ENCODE measurements around the gene NUDCD3.
"Not testable (repeated sequence)": the region's sequence is repeated elsewhere in the genome, so short reads cannot be mapped to it uniquely, and the experiment has no call there.

The NUDCD3 gene

DNA sequence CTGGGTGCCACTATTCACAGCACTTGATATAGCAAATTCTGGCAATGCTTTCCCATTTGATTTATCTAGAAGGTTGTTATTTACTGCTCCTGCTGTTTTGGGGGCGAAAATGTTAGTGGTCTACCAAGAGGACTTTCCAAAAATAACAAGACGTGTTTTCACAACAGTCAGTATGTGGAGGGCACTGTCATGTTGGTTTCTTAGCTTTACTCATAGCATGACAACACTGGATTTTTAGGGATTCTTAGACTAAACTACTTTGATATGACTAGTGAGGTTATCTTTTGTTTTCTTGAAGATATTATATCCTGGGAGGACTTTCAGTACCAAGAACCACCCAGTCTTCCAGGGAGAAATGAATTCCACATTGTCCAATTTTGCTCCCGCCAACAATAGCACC, 49.4 kb downstream of the NUDCD3 start:
- DNase-seq, result no peak

DNA sequence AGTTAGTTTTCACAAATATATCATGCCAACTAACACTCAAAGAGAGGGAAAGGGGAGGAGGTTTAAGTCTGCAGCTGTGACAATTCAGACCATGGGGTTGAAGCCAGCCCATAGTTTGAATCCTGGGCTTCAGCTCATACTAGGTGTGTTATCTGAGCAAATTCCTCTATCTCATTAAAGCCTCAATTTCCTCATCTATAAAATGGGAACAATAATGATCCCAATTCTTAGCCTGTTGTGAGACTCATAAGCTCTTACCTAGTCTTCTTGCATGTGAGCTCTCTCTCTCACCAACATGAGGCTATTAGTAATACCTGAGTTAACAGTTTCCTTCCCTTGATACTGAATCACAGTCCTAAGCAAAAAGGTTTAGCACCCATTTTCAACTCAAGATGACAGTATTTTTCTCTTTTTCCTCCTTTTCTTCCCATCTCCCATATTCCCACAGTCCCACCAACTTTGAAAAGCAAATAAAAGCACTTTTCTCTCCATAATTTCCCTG, 49.8 kb downstream of the NUDCD3 start:
- DNase-seq, result no peak

DNA sequence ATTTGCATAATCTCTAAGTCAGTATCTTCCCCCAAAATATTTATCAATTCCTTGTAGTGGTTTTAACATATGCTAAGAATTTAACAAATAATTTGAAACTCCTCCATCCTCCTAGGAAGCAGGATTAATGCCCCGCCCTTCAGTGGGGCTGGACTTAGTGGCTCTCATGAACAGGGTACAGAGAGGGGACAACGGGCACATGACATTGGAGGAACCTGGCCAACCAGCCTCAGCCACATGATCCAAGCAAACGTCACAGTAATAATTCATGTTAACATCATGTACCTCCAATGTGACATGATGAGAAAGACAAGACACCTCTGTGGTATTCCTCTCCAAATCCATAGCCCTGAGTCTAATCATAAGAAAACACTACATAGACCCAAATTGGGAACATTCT, 50.5 kb downstream of the NUDCD3 start:
- DNase-seq, result no peak

GRCh38 chr7:44438816-44439215, 51.6 kb downstream of the NUDCD3 start:
- DNase-seq, result no peak

- no peak for DNase-seq
Observed at GRCh38 chr7:44434201-44434600, 56.3 kb downstream of the NUDCD3 start.

DNA sequence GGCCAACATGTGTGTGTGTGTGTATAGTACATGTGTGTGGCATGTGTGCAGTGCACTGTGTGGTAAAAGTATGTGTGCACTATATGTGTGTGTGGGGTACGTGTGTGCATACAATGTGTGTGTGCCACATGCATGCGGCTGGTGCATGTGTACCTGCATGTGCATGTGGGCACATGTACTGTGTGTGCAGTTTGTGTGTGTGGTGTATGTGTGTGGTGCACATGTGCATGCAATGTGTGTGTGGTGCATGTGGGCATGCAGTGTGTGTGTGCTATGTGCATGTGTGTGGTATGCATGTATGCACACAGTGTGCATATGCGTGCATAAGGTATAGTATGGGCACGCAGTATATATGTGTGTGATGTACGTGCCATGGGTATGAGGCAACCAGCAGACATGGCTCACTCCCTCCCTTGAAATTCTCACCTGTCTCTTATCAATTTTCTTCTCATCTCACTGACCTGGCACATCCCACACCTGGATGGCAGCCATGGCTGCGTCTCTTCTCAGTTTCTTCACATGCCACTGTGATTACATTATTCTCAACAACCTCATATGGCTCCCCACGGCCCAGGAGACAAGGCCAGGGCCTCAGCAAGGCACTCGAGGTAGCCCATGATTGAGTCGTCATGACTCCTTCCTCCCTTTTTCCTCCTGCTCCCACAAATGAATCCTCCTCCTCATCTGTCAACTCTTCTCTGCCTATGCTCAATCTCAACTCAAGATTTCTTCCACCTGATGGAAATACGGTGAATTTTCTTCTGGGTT, 57.0 kb downstream of the NUDCD3 start:
- DNase-seq, result no peak

GRCh38 chr7:44432381-44432977, 58.0 kb downstream of the NUDCD3 start:
- DNase-seq, result no peak

GRCh38 chr7:44431091-44431608, 59.3 kb downstream of the NUDCD3 start:
- DNase-seq, result no peak

DNA sequence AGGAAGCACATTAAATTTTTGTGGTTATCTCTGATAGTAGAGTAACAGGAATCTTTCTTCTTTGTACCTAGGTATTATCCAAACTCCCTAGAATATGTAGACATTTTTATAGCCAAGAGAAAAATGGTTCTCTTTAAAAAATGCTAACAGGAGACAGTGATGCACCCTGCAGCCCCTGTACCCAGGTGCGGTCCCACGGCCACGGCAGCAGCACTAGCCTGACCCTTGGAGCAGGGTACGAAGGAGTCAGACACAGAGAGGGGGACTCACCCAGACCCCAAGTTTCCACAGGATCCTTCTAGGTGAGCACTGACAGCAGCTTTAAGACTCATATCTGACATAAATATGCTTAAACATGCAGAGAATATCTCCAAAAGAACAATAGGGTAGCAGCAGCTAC, 60.4 kb downstream of the NUDCD3 start:
- DNase-seq, result no peak

DNA sequence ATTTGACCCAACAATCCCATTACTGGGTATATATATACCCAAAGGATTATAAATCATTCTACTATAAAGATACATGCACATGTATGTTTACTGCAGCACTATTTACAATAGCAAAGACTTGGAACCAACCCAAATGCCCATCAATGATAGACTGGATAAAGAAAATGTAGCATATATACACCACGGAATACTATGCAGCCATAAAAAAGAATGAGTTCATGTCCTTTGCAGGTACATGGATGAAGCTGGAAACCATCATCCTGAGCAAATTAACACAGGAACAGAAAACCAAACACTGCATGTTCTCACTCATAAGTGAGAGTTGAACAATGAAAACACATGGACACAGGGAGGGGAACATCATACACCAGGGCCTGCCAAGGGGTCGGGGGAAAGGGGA, 65.7 kb downstream of the NUDCD3 start:
- DNase-seq, result not testable (repeated sequence)

DNA sequence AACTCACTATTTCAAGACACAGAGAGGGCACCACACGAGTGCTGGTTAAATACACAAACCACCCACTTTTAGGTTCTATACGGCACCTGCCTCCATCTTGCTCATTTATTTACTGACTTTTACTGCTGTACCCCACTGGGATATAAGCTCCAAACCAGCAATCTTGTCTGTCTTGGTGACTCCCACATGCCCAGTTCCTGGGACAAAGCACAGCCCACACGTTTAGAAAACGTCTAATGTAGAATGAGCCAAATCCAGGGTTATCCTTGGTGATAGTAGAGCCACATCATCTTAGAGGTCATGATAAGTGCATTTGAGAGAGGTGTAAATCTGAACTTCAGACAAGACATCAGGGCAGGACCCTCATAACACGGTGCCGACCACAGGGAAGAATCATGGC, 73.5 kb downstream of the NUDCD3 start:
- no peak for DNase-seq

DNA sequence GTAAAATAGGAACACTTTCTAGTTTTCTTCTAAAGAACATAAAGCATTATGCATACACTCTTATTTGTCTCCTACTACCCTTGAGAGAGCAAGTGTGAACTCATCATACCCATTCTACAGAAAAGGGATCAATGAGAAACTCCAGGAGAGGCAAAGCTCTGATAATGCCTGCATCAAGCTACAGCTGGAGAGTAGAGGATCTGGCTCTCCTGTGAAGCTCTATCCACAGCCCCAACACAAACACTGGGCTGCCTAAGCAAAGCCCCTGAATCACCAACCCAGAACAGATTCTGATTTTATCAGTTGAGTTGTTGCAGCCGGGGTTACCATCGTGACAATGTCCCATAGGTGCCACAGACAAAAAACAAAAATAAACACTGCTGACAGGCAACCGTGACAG, 74.9 kb downstream of the NUDCD3 start:
- DNase-seq, result no peak

DNA sequence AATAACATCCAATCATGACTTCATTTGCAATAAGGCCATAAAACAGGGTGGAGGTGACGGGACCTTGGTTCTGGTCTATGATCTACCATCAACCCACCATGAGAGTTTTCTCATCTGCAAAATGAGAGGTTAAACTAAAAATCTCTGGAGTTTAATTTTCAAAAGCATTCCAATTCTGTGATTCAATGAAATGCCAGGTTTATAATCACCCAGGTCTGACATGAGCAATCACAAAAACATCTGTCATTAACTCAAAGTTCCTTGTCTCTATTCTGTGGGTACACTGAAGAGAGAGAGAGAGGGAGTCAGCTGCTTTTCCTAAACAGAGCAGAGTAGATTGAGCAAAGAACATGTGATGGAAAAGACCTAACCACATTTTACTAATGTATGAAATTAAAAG, 75.4 kb downstream of the NUDCD3 start:
- no peak for DNase-seq

GRCh38 chr7:44411306-44411705, 79.2 kb downstream of the NUDCD3 start:
- no peak for DNase-seq

GRCh38 chr7:44408596-44408995, 81.9 kb downstream of the NUDCD3 start:
- DNase-seq, result no peak

DNA sequence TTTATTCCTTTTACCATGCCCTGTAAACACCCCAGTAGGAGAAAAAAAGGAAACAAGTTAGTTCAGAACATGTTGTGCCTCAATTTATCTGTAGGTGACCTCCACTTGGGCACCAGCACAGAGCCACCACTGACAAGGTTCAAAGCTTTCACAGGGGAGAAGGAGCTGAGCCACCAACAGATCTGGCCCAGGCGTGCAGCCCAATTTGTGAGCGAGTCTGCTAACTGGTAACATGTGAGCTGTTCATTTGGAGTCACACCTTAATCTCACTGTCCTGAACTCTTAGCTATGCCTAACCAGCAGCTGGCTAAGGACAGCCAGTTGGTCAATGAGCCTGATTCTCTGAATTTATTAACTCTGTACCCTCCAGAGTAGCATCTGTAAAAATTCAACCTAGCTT, 86.7 kb downstream of the NUDCD3 start:
- DNase-seq, result no peak

DNA sequence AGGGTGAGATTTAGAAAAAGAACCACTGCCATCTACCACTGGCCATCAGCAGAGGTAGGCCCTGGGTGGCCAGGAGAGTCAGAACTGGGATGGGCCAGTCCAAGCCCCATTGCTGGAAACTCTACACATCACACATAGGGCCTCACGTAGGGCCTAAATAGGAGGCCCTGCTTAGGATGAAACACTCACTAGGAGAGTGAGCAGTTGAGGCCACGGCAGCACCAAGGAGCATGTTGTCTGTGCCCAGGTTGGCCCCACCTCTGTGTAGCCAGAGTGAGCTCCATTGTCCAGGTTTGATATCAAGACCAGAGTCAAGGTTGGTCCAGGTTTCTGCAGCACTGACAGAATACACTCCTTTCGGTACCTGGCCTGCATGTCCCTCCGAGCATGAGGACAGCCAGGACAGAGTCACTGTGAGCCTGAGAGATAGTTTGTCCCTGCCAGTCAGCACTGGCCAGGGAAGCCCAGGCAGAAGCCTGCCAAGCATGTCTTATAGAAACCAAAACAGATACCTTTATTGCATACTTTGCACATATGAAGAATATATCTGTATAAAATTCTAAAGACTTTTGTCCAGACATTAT, 87.2 kb downstream of the NUDCD3 start:
- no peak for DNase-seq

DNA sequence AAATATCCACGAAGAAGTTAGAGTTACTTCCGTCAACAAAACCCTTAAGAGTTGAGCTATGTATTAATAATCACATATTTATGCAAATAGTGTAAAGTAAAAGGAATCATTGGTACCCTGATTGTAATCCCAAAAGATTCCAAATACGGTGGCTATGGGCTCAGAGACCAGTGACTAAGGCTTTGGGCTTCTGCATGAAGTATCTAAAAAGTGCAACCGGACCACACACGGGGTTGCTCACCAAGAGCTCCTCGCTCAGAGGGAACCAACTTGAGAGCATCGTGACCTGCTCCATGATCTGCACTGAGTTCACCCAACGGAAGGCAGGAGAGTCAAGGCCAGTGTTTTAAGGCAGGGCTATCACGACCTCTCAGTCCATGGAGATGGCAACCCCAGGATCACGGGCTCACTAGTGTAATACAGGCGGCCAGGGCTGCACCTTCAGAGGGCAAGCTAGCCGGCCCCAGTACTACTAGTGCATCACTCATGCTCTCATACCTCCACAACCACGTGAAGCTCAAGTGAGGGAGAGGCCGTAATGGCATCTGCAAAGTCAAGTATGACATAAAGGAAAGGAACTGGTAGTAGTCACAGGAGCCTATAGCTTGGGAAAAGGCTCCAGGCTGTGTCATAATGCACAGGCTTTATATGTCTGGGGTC, 87.9 kb downstream of the NUDCD3 start:
- no peak for DNase-seq

GRCh38 chr7:44401692-44402091, 88.8 kb downstream of the NUDCD3 start:
- no peak for DNase-seq

GRCh38 chr7:44400033-44400511, 90.4 kb downstream of the NUDCD3 start:
- DNase-seq, result no peak

DNA sequence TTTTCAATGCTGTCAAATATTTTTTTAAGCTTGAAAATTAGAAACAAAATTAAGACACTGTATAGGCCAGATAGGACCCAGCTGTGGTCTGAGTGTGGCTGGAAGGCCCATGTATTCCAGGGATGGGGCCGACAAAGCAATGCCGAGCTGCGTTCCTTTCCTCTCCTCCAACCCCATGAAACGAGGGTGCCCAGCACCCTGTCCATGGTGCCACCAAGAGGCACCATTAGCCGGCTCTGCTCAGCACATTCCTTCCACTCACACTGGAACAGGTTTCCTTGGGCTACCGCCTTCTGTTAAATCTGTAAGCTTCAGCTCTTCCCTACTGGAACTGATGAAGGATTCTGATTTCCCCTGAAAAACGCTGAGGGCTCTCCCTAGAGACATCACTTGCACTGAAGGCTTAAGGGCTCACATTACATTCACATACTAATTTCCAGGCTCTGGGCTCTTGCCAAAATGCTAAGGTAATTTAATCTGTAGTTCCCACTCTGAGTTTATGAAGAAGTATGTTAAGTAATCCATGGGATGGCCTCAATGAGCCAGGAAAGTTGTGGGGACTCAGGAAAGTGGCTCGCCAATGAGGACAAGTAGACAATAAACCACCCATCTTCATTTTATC, 91.4 kb downstream of the NUDCD3 start:
- no peak for DNase-seq

- no peak for DNase-seq
Observed at GRCh38 chr7:44398511-44398911, 91.9 kb downstream of the NUDCD3 start.
